GM21515 (cell line): Measurements from ENCODE around the gene C2CD4C.
"Not testable (repeated sequence)": the region's sequence is repeated elsewhere in the genome, so short reads cannot be mapped to it uniquely, and the experiment has no call there.

Source experiments
- ATAC-seq: cut with Tn5 transposase; IDR thresholded peaks from one replicate; pipeline ENCODE4 v1.9.1; 2021; ENCODE audit not compliant: unreplicated experiment

C2CD4C gene

DNA sequence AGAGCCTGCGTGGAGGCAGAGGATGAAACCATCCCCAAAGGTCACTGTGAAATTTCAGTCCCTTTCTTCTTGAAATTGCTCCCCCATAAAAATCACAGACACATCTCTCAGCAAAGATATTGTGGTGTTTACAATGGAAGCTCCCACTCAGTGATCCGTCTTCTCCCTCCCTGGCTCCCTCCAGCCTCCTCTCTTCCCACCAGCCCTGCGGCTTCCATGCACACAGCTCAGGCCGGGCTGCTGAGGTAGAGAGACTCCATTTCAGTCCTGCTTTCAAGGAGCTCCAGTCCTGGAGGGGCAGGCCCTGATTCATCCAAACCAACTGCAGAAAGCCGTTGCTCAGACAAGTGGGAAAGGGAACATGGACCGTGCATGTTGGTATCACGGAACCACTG lies 40.3 kb downstream of the C2CD4C start:
- no peak for ATAC-seq

DNA sequence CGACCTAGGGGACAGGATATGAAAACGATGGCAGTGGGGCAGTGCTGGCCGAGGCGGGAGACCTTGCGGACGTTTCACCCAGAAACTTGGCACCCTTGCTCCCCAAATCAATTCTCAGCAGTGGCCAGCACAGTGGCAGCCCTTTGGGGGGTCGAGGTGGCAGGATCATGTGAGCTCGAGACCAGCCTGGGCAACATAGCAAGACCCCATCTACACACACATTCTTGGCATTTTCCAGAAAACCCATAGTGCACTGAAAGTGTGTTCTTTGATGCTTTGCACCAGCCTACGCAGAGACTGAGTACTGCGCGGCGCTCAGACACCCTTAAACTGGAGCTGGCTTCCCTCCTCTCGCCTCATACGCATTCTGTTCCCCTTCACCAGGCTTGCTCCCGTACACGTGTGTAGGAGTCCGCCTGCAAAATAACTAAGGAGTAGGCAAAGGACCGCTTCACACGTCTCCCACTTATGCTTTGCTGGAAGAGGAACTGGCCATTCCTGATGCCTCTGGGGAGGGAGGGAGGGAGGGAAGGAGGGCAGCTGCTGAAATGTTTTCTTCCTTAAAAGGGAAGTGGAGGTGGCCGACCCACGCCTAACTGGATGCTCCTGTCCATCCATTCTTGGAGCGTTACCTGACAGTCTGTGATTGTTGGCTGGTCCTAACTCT lies 40.9 kb downstream of the C2CD4C start:
- no peak for ATAC-seq

DNA sequence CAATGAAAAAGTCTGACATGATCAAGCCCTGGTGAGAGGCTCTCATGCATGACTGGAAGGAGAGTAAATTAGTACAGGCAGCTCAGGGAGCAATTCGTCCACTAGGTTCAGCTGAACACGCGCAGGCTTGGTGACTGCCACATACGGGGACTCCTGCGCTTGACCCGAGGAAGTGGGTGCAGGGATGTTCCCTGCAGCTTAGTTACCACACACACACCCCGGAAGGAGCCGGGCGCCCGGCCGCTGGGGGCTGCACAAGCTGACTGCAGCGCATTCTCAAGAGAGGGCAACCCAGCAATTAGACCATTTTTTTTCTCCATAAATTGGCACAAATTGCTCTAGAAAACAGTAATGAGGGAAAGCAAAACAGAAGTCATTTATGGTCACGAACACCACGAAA lies 41.4 kb downstream of the C2CD4C start:
- no peak for ATAC-seq

DNA sequence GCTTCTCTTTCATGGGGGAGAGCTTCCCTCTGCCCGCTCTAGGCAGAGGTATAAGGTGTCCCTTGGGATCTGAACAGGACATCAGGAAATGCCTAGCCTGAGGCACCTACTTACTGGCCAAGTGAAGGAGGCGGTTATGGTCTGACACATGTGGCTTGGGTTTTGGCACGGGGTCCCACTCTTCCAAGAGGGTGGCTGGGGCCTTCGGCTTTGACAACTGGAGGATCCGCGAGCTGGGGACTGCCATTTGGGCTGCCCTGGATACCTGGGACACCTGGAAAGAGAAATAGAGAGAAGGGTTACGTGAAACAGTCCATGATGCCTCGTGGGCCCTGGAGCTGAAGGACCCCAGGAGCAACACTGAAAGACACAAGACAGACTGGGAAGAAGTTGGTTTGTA lies 42.0 kb downstream of the C2CD4C start:
- no peak for ATAC-seq

DNA sequence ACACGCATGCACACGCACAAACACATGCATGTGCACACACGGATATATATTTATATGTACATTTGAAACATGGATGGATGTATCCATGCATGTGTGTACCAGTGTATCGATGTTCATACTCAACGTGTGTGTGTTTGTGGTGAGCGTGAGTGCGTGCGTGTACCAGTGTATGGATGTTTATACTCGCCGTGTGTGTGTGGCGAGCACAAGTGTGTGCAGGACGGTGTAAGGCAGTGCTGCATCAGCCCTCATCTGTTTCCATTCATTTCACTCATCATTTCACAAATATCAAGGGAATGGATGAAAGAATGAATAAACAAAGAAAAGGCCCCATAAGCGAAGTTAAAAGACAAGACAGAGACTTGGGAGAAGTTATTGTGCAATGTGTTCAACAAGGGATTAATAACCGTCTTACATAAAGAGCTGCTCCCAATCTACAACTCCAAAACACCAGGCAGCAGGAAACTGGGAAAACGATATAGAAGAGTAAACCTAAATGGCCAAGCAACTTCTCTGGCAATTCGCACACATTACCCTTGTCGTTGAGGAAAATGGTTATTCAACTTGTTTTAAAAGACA lies 42.7 kb downstream of the C2CD4C start:
- no peak for ATAC-seq

DNA sequence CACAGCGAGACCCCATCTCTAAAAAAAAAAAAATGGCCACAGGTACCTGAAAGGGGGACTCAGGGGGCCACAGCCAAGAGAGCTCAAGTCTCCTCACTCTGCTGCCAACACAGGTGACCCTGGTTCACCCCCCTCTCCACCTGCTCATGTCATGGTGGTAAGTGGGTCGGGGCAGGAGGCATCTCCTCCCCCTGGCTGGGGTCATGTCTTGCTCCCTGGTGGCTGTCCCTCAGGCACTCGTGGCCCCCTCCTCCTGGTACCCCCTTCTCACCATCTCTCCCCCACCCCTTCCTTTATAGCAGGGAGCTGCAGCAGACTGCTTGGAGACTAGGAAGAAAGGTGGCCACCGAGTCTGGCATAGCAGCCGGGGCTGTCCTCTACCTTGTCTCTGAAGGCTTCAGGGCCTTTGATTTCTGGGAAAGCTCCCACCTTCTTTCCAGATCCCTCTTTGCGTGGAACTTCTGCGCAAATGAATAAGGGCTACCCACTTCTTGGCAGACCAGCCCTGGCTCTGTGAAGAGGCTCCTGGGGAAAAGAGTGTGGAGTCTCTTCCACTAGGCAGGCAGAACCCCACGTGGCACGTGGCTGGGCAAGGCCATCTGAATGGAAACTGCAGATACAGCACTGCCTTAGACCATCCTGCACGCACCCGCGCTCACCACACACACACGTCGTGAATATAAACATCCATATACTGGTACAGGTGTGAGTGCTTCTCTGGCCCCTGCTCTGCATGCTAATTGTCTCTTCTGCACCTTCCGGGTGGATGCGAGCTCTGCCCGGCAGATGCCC lies 44.3 kb downstream of the C2CD4C start:
- ATAC-seq, result no peak

DNA sequence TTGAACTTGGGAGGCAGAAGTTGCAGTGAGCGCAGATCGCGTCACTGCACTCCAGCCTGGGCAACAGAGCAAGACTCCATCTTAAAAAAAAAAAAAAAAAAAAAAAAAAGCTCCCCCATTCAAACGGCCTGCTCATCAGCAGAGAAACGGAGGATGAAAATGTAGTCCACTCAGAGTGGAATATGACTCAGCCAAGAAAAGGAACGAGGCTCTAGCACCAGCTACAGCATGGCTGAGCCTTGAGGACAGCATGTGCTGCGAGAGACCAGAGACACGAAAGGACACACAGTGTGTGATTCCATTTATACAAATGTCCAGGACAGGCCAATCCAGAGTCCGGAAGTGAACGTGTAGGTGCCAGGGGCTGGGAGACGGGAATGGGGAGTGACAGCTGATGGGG lies 46.3 kb downstream of the C2CD4C start:
- no peak for ATAC-seq

DNA sequence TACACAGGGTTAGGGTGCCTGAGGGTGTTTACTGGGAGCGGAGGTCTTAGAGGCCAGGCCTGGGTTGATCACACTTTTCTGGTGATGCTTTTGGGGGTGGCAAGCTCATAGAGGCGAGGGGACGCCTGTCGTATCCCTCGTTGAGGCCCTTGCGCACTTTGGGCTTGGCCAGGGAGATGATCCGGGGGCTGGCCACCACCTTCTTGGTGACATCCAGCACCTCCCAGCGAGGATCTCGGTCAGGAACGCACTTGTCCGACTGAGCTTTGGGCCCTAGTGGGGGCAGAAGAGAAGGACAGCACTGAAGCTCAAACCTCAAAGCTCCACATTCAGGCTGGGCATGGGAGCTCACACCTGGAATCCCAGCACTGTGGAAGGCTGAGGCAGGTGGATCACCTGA lies 46.8 kb downstream of the C2CD4C start:
- no peak for ATAC-seq

DNA sequence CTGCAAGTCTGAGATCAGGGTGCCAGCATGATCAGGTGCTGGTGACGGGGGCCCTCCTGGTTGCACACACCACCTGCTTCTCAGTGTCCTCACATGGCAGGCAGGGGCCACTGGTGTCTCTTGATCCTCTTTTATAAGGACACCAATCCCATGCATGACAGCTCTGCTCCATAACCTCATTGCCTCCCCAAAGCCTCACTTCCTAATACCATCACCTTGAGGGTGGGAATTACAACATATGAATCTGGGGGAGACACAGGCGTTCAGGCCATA lies 49.4 kb downstream of the C2CD4C start:
- no peak for ATAC-seq

DNA sequence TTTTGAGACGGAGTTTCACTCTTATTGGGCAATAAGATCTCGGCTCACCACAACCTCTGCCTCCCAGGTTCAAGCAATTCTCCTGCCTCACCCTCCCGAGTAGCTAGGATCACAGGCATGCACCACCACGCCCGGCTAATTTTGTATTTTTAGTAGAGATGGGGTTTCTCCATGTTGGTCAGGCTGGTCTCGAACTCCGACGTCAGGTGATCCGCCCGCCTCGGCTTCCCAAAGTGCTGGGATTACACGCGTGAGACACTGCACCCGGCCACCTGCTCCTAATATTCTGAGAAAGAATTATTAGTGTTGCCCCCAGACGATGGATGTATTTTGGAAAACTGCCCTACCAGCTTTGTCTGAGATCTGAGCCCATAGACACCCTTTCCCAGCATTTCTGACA lies 53.4 kb downstream of the C2CD4C start:
- ATAC-seq, result not testable (repeated sequence)
